Measurements from ENCODE around the gene STIMATE. TPM values are rescaled to one million over a fixed set of nuclear protein-coding genes. Genes with fewer than 3 reads are reported as not detected.

STIMATE gene
- total RNA-seq, 1 experiment from 2014 or later, result 4.2 TPM

- no peak for DNase-seq
- Histone ChIP-seq H3K9me3 (no peaks in the 10 kb centered on the region), H3K27me3 (no peaks in the 10 kb centered on the region), H3K4me3 (no peak overlapping the region), H3K36me3 (no peaks in the 10 kb centered on the region)
These were observed 7.2 kb upstream of the STIMATE start for GRCh38 chr3:52904552-52904951.

GRCh38 chr3:52904000-52904399 is 6.7 kb upstream of the STIMATE start:
- Histone ChIP-seq H3K4me3 (no peak overlapping the region), H3K27me3 (no peaks in the 10 kb centered on the region), H3K9me3 (no peaks in the 10 kb centered on the region), H3K36me3 (no peaks in the 10 kb centered on the region)
- DNase-seq, result no peak

- no peak for DNase-seq
- Histone ChIP-seq H3K9me3 (no peaks in the 10 kb centered on the region), H3K27me3 (no peaks in the 10 kb centered on the region), H3K36me3 (no peaks in the 10 kb centered on the region), H3K4me3 (peak overlapping the region; percentile 62)
These were observed 735 bp downstream of the STIMATE start for GRCh38 chr3:52896613-52897012.

- Histone ChIP-seq H3K9me3 (no peaks in the 10 kb centered on the region), H3K36me3 (no peaks in the 10 kb centered on the region), H3K27me3 (no peaks in the 10 kb centered on the region), H3K4me3 (no peak overlapping the region; the same call in 1 of the 2 replicates)
- no peak for DNase-seq
These were observed 1.2 kb downstream of the STIMATE start for GRCh38 chr3:52896151-52896550.

GRCh38 chr3:52895418-52895817 is 1.9 kb downstream of the STIMATE start:
- Histone ChIP-seq H3K9me3 (no peaks in the 10 kb centered on the region), H3K27me3 (no peaks in the 10 kb centered on the region)
- DNase-seq, result no peak

GRCh38 chr3:52894756-52895155 is 2.6 kb downstream of the STIMATE start:
- no peak overlapping the region for H3K4me3 ChIP-seq
- no peaks in the 10 kb centered on the region for H3K27me3 ChIP-seq
- no peak for DNase-seq
- H3K9me3 ChIP-seq, result no peaks in the 10 kb centered on the region
- no peaks in the 10 kb centered on the region for H3K36me3 ChIP-seq

More at GRCh38 chr3:52895418-52895817, 1.9 kb downstream of the STIMATE start:
- Histone ChIP-seq H3K36me3 (no peaks in the 10 kb centered on the region), H3K4me3 (no peak overlapping the region)

- Histone ChIP-seq H3K36me3 (no peaks in the 10 kb centered on the region), H3K27me3 (no peaks in the 10 kb centered on the region), H3K9me3 (no peaks in the 10 kb centered on the region), H3K4me3 (no peak overlapping the region)
- no peak for DNase-seq
These were observed 3.6 kb downstream of the STIMATE start for GRCh38 chr3:52893723-52894122.

GRCh38 chr3:52892625-52893311 is 4.6 kb downstream of the STIMATE start:
- Histone ChIP-seq H3K9me3 (no peaks in the 10 kb centered on the region), H3K27me3 (no peaks in the 10 kb centered on the region), H3K36me3 (no peaks in the 10 kb centered on the region), H3K4me3 (no peak overlapping the region)
- DNase-seq, result no peak

- H3K36me3 ChIP-seq, result no peaks in the 10 kb centered on the region
- no peaks in the 10 kb centered on the region for H3K9me3 ChIP-seq
- no peak overlapping the region for H3K4me3 ChIP-seq
- H3K27me3 ChIP-seq, result no peaks in the 10 kb centered on the region
- no peak for DNase-seq
These were observed 5.1 kb downstream of the STIMATE start for GRCh38 chr3:52892290-52892624.

GRCh38 chr3:52891615-52892081 is 5.7 kb downstream of the STIMATE start:
- no peaks in the 10 kb centered on the region for H3K9me3 ChIP-seq
- DNase-seq, result no peak
- no peaks in the 10 kb centered on the region for H3K27me3 ChIP-seq
- H3K4me3 ChIP-seq, result no peak overlapping the region
- H3K36me3 ChIP-seq, result no peaks in the 10 kb centered on the region

GRCh38 chr3:52891164-52891563 is 6.2 kb downstream of the STIMATE start:
- no peaks in the 10 kb centered on the region for H3K36me3 ChIP-seq
- DNase-seq, result no peak
- no peak overlapping the region for H3K4me3 ChIP-seq

GRCh38 chr3:52890735-52891134 is 6.6 kb downstream of the STIMATE start:
- H3K36me3 ChIP-seq, result no peaks in the 10 kb centered on the region
- no peak overlapping the region for H3K4me3 ChIP-seq
- no peaks in the 10 kb centered on the region for H3K9me3 ChIP-seq
- H3K27me3 ChIP-seq, result no peaks in the 10 kb centered on the region
- DNase-seq, result no peak

More at GRCh38 chr3:52891164-52891563, 6.2 kb downstream of the STIMATE start:
- H3K27me3 ChIP-seq, result no peaks in the 10 kb centered on the region
- no peaks in the 10 kb centered on the region for H3K9me3 ChIP-seq

- DNase-seq, result no peak
- H3K36me3 ChIP-seq, result no peaks in the 10 kb centered on the region
- no peak overlapping the region for H3K4me3 ChIP-seq
- no peaks in the 10 kb centered on the region for H3K27me3 ChIP-seq
- H3K9me3 ChIP-seq, result no peaks in the 10 kb centered on the region
These were observed 7.4 kb downstream of the STIMATE start for GRCh38 chr3:52889901-52890300.

- no peaks in the 10 kb centered on the region for H3K9me3 ChIP-seq
- H3K36me3 ChIP-seq, result no peaks in the 10 kb centered on the region
- H3K4me3 ChIP-seq, result no peak overlapping the region
These were observed 10.2 kb downstream of the STIMATE start for GRCh38 chr3:52887166-52887565.

GRCh38 chr3:52886049-52886730 is 11.2 kb downstream of the STIMATE start:
- no peaks in the 10 kb centered on the region for H3K9me3 ChIP-seq
- H3K27me3 ChIP-seq, result no peaks in the 10 kb centered on the region
- no peak for DNase-seq
- no peaks in the 10 kb centered on the region for H3K36me3 ChIP-seq
- H3K4me3 ChIP-seq, result no peak overlapping the region

More at GRCh38 chr3:52887166-52887565, 10.2 kb downstream of the STIMATE start:
- H3K27me3 ChIP-seq, result no peaks in the 10 kb centered on the region
- no peak for DNase-seq

- Histone ChIP-seq H3K4me3 (no peak overlapping the region), H3K36me3 (no peaks in the 10 kb centered on the region), H3K9me3 (no peaks in the 10 kb centered on the region), H3K27me3 (no peaks in the 10 kb centered on the region)
- DNase-seq, result no peak
These were observed 15.0 kb downstream of the STIMATE start for GRCh38 chr3:52882377-52882776.

GRCh38 chr3:52881871-52882270 is 15.5 kb downstream of the STIMATE start:
- Histone ChIP-seq H3K9me3 (no peaks in the 10 kb centered on the region), H3K4me3 (no peak overlapping the region), H3K36me3 (no peaks in the 10 kb centered on the region), H3K27me3 (no peaks in the 10 kb centered on the region)
- DNase-seq, result no peak

- no peak for DNase-seq
- H3K9me3 ChIP-seq, result no peaks in the 10 kb centered on the region
- H3K4me3 ChIP-seq, result no peak overlapping the region
- no peaks in the 10 kb centered on the region for H3K36me3 ChIP-seq
- H3K27me3 ChIP-seq, result no peaks in the 10 kb centered on the region
These were observed 16.9 kb downstream of the STIMATE start for GRCh38 chr3:52880474-52880873.
